Measurements from ENCODE around the gene SUSD1. TPM values are rescaled to one million over a fixed set of nuclear protein-coding genes. Genes with fewer than 3 reads are reported as not detected.
A peak's percentile ranks its signal among the peaks of the same experiment; 100 is the strongest.

SUSD1 gene
- total and polyA plus RNA-seq, 2 donors (not counting 3 experiments of a cell fraction or from before 2014, with no cell fraction given): 33.1 to 37.8 TPM

- POLR2A ChIA-PET: interaction anchor here (1.2 kb wide), 1 partner anchor 11 kb away, joined by 6 read pairs; no protein-coding TSS in a partner anchor
- CTCF ChIA-PET: interaction anchor here (1.1 to 2.6 kb wide), 8 partner anchors 10 to 49 kb away, joined by 3 to 12 read pairs (median 6); no protein-coding TSS in a partner anchor
- dilution Hi-C loops (cut with MboI; ENCODE audit: extremely low pct_ligation_motif_present, low sequenced_read_pairs) (no loop called here), intact Hi-C loops (cut with micrococcal nuclease) (loop anchor here (1.0 kb wide), 8 partner anchors 13 to 165 kb away; partner anchors contain the start of gene UGCG)
- peaks cover 35% of the 10 kb centered on the region for H3K4me1 ChIP-seq (ENCODE audit: control insufficient read depth, extremely low read depth, insufficient read depth, low read length)
- no peaks in the 10 kb centered on the region for H3K9me1 ChIP-seq (replicated peaks; ENCODE audit: control insufficient read depth, extremely low read depth, insufficient read depth, low read length)
- H3K27me3 ChIP-seq (ENCODE audit: control insufficient read depth in 2 of 2, insufficient read depth in 2 of 2, low read length in 2 of 2): no peaks in the 10 kb centered on the region
- H3K9ac ChIP-seq (replicated peaks; ENCODE audit: extremely low read depth, insufficient read depth, low read length): peak overlapping the region; percentile 84
- no peak for TF ChIP-seq MYC (IDR thresholded peaks at IDR 0.05; ENCODE audit: low read depth, low read length)
- no peak for TF ChIP-seq CTCF (IDR thresholded peaks at IDR 0.05; ENCODE audit: extremely low read depth in 1 of 2, insufficient read depth in 1 of 2, low read depth in 1 of 2, low read length in 2 of 2)
- peak; percentile 97 for TF ChIP-seq FOS (IDR thresholded peaks at IDR 0.05; ENCODE audit: borderline replicate concordance, insufficient read depth, low read length)
- peak; percentile 27 for TF ChIP-seq POLR2A (IDR thresholded peaks at IDR 0.05; ENCODE audit: low read depth, low read length)
- no peak for TF ChIP-seq EZH2 (IDR thresholded peaks at IDR 0.05; ENCODE audit: borderline replicate concordance, low read depth, low read length, severe bottlenecking)
- peak; percentile 99 for TF ChIP-seq JUN (IDR thresholded peaks at IDR 0.05; ENCODE audit: borderline replicate concordance, insufficient read depth, insufficient read length, low read depth)
- peak; percentile 82 for TF ChIP-seq POLR2AphosphoS5 (IDR thresholded peaks at IDR 0.05; ENCODE audit: insufficient read depth, low read depth, low read length)
- TF ChIP-seq GATA2 (IDR thresholded peaks at IDR 0.05; ENCODE audit: insufficient read depth, insufficient read length, low read depth, low read length): peak; percentile 24
- peak; percentile 33 for TF ChIP-seq MAX (IDR thresholded peaks at IDR 0.05; ENCODE audit: insufficient read depth, insufficient read length)
- peak overlapping the region; percentile 52 for H3K4me2 ChIP-seq (ENCODE audit: insufficient read depth, low read length)
- FAIRE-seq: peak; percentile 95
- H3K27ac ChIP-seq (ENCODE audit: insufficient read depth, low read depth, low read length): peak overlapping the region; percentile 97
- no peak overlapping the region for H3K4me3 ChIP-seq (replicated peaks in 1 of 3; ENCODE audit: insufficient read depth in 1 of 3, low read depth in 1 of 3, low read length in 3 of 3)
- H4K20me1 ChIP-seq (replicated peaks; ENCODE audit: control insufficient read depth, extremely low read depth, insufficient read depth, low read length): no peaks in the 10 kb centered on the region
- peak; percentile 98 for DNase-seq (ENCODE audit: low read depth, low spot score)
- H3K9me3 ChIP-seq (replicated peaks; ENCODE audit: control insufficient read depth, insufficient read depth, low read length): no peaks in the 10 kb centered on the region
- no peak overlapping the region for H2AFZ ChIP-seq (ENCODE audit: low read depth, low read length)
- no peaks in the 10 kb centered on the region for H3K36me3 ChIP-seq (ENCODE audit: control insufficient read depth in 2 of 2, extremely low read depth in 1 of 2, insufficient read depth in 2 of 2, low read length in 2 of 2)
- H3K79me2 ChIP-seq (ENCODE audit: control insufficient read depth, insufficient read depth, low read length): no peaks in the 10 kb centered on the region
- no TSS peak for BruUV-seq (replicated peaks)
Measured at GRCh38 chr9:112061152-112061740, 113.9 kb downstream of the SUSD1 start.

Measured in endothelial cell of umbilical vein (primary cell).